Trophoblast cell (in vitro differentiated cells and primary cell): ENCODE data around the gene PLEKHJ1.

Experiments used
- DNase-seq, 2 donors: peaks; one replicate each; pipeline ENCODE4 v3.0.0-alpha.2; 2016
- H2AFZ ChIP-seq: 2 replicates; pipeline ENCODE4 v1.6.1; 2013; ENCODE audit warnings: low read length, moderate library complexity, mild to moderate bottlenecking; ENCODE audit not compliant: insufficient read depth, poor library complexity
- H2AK5ac ChIP-seq: 2 replicates; pipeline ENCODE4 v1.6.1; 2013; ENCODE audit warnings: mild to moderate bottlenecking, low read length
- H2BK120ac ChIP-seq: 2 replicates; pipeline ENCODE4 v1.6.1; 2013; ENCODE audit warnings: low read length, mild to moderate bottlenecking, moderate library complexity; ENCODE audit not compliant: insufficient read depth, poor library complexity
- H2BK12ac ChIP-seq: 2 replicates; pipeline ENCODE4 v1.6.1; 2013; ENCODE audit warnings: mild to moderate bottlenecking, low read length, moderate library complexity
- H2BK5ac ChIP-seq: 2 replicates; pipeline ENCODE4 v1.6.1; 2013; ENCODE audit warnings: low read length, low read depth, moderate library complexity, mild to moderate bottlenecking; ENCODE audit not compliant: poor library complexity
- H3K14ac ChIP-seq: 2 replicates; pipeline ENCODE4 v1.6.1; 2013; ENCODE audit warnings: mild to moderate bottlenecking, low read length
- H3K18ac ChIP-seq: 2 replicates; pipeline ENCODE4 v1.6.1; 2013; ENCODE audit warnings: mild to moderate bottlenecking, low read length
- H3K23ac ChIP-seq: 2 replicates; pipeline ENCODE4 v1.6.1; 2013; ENCODE audit warnings: low read length
- H3K27ac ChIP-seq: 2 replicates; pipeline ENCODE4 v1.5.1; 2013; ENCODE audit warnings: low read depth, mild to moderate bottlenecking, inconsistent platforms, low read length, moderate library complexity
- H3K27me3 ChIP-seq: 2 replicates; pipeline ENCODE4 v1.6.1; 2013; ENCODE audit warnings: inconsistent platforms, mild to moderate bottlenecking, low read length, moderate library complexity; ENCODE audit not compliant: insufficient read depth
- H3K36me3 ChIP-seq, 2 experiments: 1 replicate in 1 of 2; 2 replicates in 1 of 2; pipeline ENCODE4 v1.6.1; 2013; ENCODE audit warnings: low read length in 2 of 2, mild to moderate bottlenecking in 2 of 2, moderate library complexity in 1 of 2; ENCODE audit not compliant: insufficient read depth in 2 of 2, control insufficient read depth in 1 of 2
- H3K4ac ChIP-seq: 2 replicates; pipeline ENCODE4 v1.6.1; 2013; ENCODE audit warnings: low read depth, mild to moderate bottlenecking, low read length, moderate library complexity
- H3K4me1 ChIP-seq, 2 experiments: 1 replicate in 1 of 2; 2 replicates in 1 of 2; pipeline ENCODE4 v1.6.1; 2013; ENCODE audit warnings: low read length in 2 of 2, mild to moderate bottlenecking in 2 of 2, moderate library complexity in 1 of 2; ENCODE audit not compliant: insufficient read depth in 2 of 2, control insufficient read depth in 1 of 2
- H3K4me2 ChIP-seq: 2 replicates; pipeline ENCODE4 v1.6.1; 2013; ENCODE audit warnings: inconsistent platforms, mild to moderate bottlenecking, low read length, moderate library complexity
- H3K4me3 ChIP-seq: 2 replicates; pipeline ENCODE4 v1.5.1; 2013; ENCODE audit warnings: mild to moderate bottlenecking, low read depth, low read length, inconsistent platforms
- H3K79me1 ChIP-seq: one replicate; pipeline ENCODE4 v1.6.1; 2013; ENCODE audit warnings: low read length
- H3K79me2 ChIP-seq: 2 replicates; pipeline ENCODE4 v1.6.1; 2013; ENCODE audit warnings: low read length, mild to moderate bottlenecking; ENCODE audit not compliant: control insufficient read depth, insufficient read depth, poor library complexity
- H3K9ac ChIP-seq: 2 replicates; pipeline ENCODE4 v1.6.1; 2013; ENCODE audit warnings: mild to moderate bottlenecking, low read length
- H3K9me3 ChIP-seq: 2 replicates; pipeline ENCODE4 v1.6.1; 2013; ENCODE audit warnings: low read depth, mild to moderate bottlenecking, control low read depth, inconsistent platforms, low read length; ENCODE audit not compliant: insufficient read depth
- H4K12ac ChIP-seq: 2 replicates; pipeline ENCODE4 v1.6.1; 2013; ENCODE audit warnings: low read depth, mild to moderate bottlenecking, low read length, moderate library complexity
- H4K8ac ChIP-seq: 2 replicates; pipeline ENCODE4 v1.6.1; 2013; ENCODE audit warnings: low read depth, mild to moderate bottlenecking, low read length, moderate library complexity
- H4K91ac ChIP-seq: one replicate; pipeline ENCODE4 v1.6.1; 2013; ENCODE audit warnings: low read depth, mild to moderate bottlenecking, low read length, moderate library complexity
- WGBS: extraction: QIAGEN DNeasy Blood & Tissue Kit; methylation state at CpG from one replicate; pipeline ENCODE4 v1.1.7; 2013; ENCODE audit warnings: missing lambda C conversion rate; ENCODE audit not compliant: insufficient read length, insufficient coverage; ENCODE audit errors: extremely low coverage; 5-methylcytosine and 5-hydroxymethylcytosine counted together

PLEKHJ1 gene

GRCh38 chr19:2199215-2199614, 36.9 kb downstream of the PLEKHJ1 start:
- H3K27ac ChIP-seq, result no peak overlapping the region
- H3K79me1 ChIP-seq, result no peaks in the 10 kb centered on the region
- no peak overlapping the region for H2BK5ac ChIP-seq
- no peak overlapping the region for H4K91ac ChIP-seq
- no peak overlapping the region for H2AFZ ChIP-seq
- H3K9me3 ChIP-seq, result peaks cover 15% of the 10 kb centered on the region
- H4K8ac ChIP-seq, result no peak overlapping the region
- H4K12ac ChIP-seq, result no peak overlapping the region
- no peaks in the 10 kb centered on the region for H3K79me2 ChIP-seq
- no peak overlapping the region for H3K18ac ChIP-seq
- no peaks in the 10 kb centered on the region for H3K4me1 ChIP-seq
- no peak overlapping the region for H3K14ac ChIP-seq
- no peak overlapping the region for H3K9ac ChIP-seq
- H2AK5ac ChIP-seq, result no peak overlapping the region
- H2BK12ac ChIP-seq, result no peak overlapping the region
- DNase-seq, result no peak
- H3K4me3 ChIP-seq, result no peak overlapping the region
- no peak overlapping the region for H2BK120ac ChIP-seq
- no peak overlapping the region for H3K4ac ChIP-seq
- no peak overlapping the region for H3K4me2 ChIP-seq
- no CpG with 5 or more reads among the region's 18 CpGs for WGBS
- no peaks in the 10 kb centered on the region for H3K27me3 ChIP-seq
- H3K23ac ChIP-seq, result no peak overlapping the region
- peaks cover 50 to 57% of the 10 kb centered on the region in 2 experiments for H3K36me3 ChIP-seq

- H3K4ac ChIP-seq, result no peak overlapping the region
Observed at GRCh38 chr19:2198317-2198716, 37.8 kb downstream of the PLEKHJ1 start.

GRCh38 chr19:2197270-2197669, 38.9 kb downstream of the PLEKHJ1 start:
- H3K79me1 ChIP-seq, result no peaks in the 10 kb centered on the region
- no peak overlapping the region for H2AK5ac ChIP-seq
- no peak overlapping the region for H2AFZ ChIP-seq
- H4K8ac ChIP-seq, result no peak overlapping the region
- H3K27ac ChIP-seq, result no peak overlapping the region
- H2BK120ac ChIP-seq, result no peak overlapping the region
- H2BK5ac ChIP-seq, result no peak overlapping the region
- no peaks in the 10 kb centered on the region for H3K79me2 ChIP-seq
- H4K91ac ChIP-seq, result no peak overlapping the region
- H3K9ac ChIP-seq, result no peak overlapping the region
- H3K18ac ChIP-seq, result no peak overlapping the region
- H2BK12ac ChIP-seq, result no peak overlapping the region
- DNase-seq, result no peak
- H3K4me3 ChIP-seq, result no peak overlapping the region
- no peak overlapping the region for H3K23ac ChIP-seq
- no peak overlapping the region for H3K4ac ChIP-seq
- no peak overlapping the region for H4K12ac ChIP-seq
- peaks cover 13% of the 10 kb centered on the region for H3K9me3 ChIP-seq
- no CpG with 5 or more reads among the region's 15 CpGs for WGBS
- H3K36me3 ChIP-seq, result peaks cover 54 to 59% of the 10 kb centered on the region in 2 experiments
- H3K4me2 ChIP-seq, result no peak overlapping the region
- no peak overlapping the region for H3K14ac ChIP-seq
- no peaks in the 10 kb centered on the region for H3K27me3 ChIP-seq
- H3K4me1 ChIP-seq, result no peaks in the 10 kb centered on the region

More at GRCh38 chr19:2198317-2198716, 37.8 kb downstream of the PLEKHJ1 start:
- H3K27ac ChIP-seq, result no peak overlapping the region
- H2AK5ac ChIP-seq, result no peak overlapping the region
- H2AFZ ChIP-seq, result no peak overlapping the region
- H3K9me3 ChIP-seq, result peaks cover 13% of the 10 kb centered on the region
- WGBS, result no CpG with 5 or more reads among the region's 22 CpGs
- no peak overlapping the region for H3K18ac ChIP-seq
- H3K79me1 ChIP-seq, result no peaks in the 10 kb centered on the region
- no peak overlapping the region for H4K91ac ChIP-seq
- H3K14ac ChIP-seq, result no peak overlapping the region
- H2BK5ac ChIP-seq, result no peak overlapping the region
- no peak overlapping the region for H3K4me2 ChIP-seq
- no peak overlapping the region for H4K8ac ChIP-seq
- H4K12ac ChIP-seq, result no peak overlapping the region
- H3K23ac ChIP-seq, result no peak overlapping the region
- no peak overlapping the region for H3K4me3 ChIP-seq
- DNase-seq, result no peak
- H3K79me2 ChIP-seq, result no peaks in the 10 kb centered on the region
- no peak overlapping the region for H3K9ac ChIP-seq
- H3K4me1 ChIP-seq, result no peaks in the 10 kb centered on the region
- peaks cover 49 to 55% of the 10 kb centered on the region in 2 experiments for H3K36me3 ChIP-seq
- no peaks in the 10 kb centered on the region for H3K27me3 ChIP-seq
- H2BK12ac ChIP-seq, result no peak overlapping the region
- H2BK120ac ChIP-seq, result no peak overlapping the region

GRCh38 chr19:2195914-2196313, 40.2 kb downstream of the PLEKHJ1 start:
- no peak overlapping the region for H3K14ac ChIP-seq
- no peaks in the 10 kb centered on the region for H3K27me3 ChIP-seq

More at GRCh38 chr19:2195914-2196313, 40.2 kb downstream of the PLEKHJ1 start:
- Histone ChIP-seq H3K79me1 (no peaks in the 10 kb centered on the region), H2AK5ac (no peak overlapping the region), H3K9ac (no peak overlapping the region), H4K12ac (no peak overlapping the region), H3K36me3 (peaks cover 60 to 63% of the 10 kb centered on the region in 2 experiments), H3K79me2 (no peaks in the 10 kb centered on the region), H4K91ac (no peak overlapping the region), H2BK12ac (no peak overlapping the region), H3K9me3 (peaks cover 13% of the 10 kb centered on the region), H2BK5ac (no peak overlapping the region), H2BK120ac (no peak overlapping the region), H4K8ac (no peak overlapping the region), H3K4ac (no peak overlapping the region), H3K23ac (no peak overlapping the region), H3K4me2 (no peak overlapping the region), H2AFZ (no peak overlapping the region), H3K4me3 (no peak overlapping the region), H3K4me1 (no peaks in the 10 kb centered on the region), H3K27ac (no peak overlapping the region), H3K18ac (no peak overlapping the region)
- WGBS, result no CpG with 5 or more reads among the region's 19 CpGs
- no peak for DNase-seq
